Measurements from ENCODE around the gene MCRIP2. TPM values are rescaled to one million over a fixed set of nuclear protein-coding genes. Genes with fewer than 3 reads are reported as not detected.
A peak's percentile ranks its signal among the peaks of the same experiment; 100 is the strongest.

The MCRIP2 gene
- total RNA-seq, 1 donor from 2014 or later = 27.0 TPM

GRCh38 chr16:660459-661183 is 19.0 kb downstream of the MCRIP2 start:
- Histone ChIP-seq H3K36me3 (no peaks in the 10 kb centered on the region), H3K4me1 (peaks cover 18% of the 10 kb centered on the region), H3K4me3 (peak overlapping the region; percentile 29 to 36), H3K9me3 (no peaks in the 10 kb centered on the region), H3K27me3 (no peaks in the 10 kb centered on the region), H3K27ac (peak overlapping the region; percentile 75)
- intact Hi-C loops (cut with DNase I) = no loop called here
- TF ChIP-seq POLR2AphosphoS5 (IDR thresholded peaks at IDR 0.05; ENCODE audit: insufficient read depth in 1 of 2, low read depth in 1 of 2) (peak in 1 of 2 donors; percentile 61), POLR2A (IDR thresholded peaks at IDR 0.05) (no peak)
- TF ChIP-seq, protein P1, sequence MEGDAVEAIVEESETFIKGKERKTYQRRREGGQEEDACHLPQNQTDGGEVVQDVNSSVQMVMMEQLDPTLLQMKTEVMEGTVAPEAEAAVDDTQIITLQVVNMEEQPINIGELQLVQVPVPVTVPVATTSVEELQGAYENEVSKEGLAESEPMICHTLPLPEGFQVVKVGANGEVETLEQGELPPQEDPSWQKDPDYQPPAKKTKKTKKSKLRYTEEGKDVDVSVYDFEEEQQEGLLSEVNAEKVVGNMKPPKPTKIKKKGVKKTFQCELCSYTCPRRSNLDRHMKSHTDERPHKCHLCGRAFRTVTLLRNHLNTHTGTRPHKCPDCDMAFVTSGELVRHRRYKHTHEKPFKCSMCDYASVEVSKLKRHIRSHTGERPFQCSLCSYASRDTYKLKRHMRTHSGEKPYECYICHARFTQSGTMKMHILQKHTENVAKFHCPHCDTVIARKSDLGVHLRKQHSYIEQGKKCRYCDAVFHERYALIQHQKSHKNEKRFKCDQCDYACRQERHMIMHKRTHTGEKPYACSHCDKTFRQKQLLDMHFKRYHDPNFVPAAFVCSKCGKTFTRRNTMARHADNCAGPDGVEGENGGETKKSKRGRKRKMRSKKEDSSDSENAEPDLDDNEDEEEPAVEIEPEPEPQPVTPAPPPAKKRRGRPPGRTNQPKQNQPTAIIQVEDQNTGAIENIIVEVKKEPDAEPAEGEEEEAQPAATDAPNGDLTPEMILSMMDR (IDR thresholded peaks at IDR 0.05) = peak; percentile 15 to 47 (median 40)
- DNase-seq (ENCODE audit: extremely low spot score in 2 of 2) = no peak

DNA sequence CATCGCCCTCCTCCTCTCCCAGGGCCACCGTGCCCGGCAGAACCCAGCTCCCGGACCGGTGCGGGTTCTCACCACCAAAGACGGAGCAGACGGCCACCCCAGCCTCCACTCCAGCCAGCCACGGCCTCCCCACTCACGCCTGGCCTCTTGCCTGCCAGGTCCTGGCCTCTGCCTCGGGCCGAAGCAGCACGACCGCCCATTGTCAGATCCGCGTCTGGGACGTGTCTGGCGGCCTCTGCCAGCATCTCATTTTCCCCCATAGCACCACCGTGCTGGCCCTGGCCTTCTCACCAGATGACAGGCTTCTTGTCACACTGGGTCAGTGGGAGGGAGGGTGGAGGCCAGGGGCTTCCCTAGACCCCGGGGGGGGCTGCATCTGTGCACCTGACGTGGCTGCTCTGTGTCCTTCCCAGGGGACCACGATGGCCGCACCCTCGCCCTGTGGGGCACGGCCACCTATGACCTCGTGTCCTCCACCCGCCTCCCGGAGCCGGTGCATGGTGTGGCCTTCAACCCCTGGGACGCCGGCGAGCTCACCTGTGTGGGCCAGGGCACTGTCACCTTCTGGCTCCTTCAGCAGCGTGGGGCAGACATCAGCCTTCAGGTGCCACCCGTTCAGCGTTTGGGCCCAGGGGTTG is 19.7 kb downstream of the MCRIP2 start:
- intact Hi-C loops (cut with DNase I) = no loop called here
- H3K27ac ChIP-seq = peak overlapping the region; percentile 16

GRCh38 chr16:662095-662494 is 20.5 kb downstream of the MCRIP2 start:
- Histone ChIP-seq H3K4me1 (peaks cover 18% of the 10 kb centered on the region), H3K9me3 (no peaks in the 10 kb centered on the region), H3K4me3 (no peak overlapping the region), H3K27ac (no peak overlapping the region), H3K27me3 (no peaks in the 10 kb centered on the region), H3K36me3 (no peaks in the 10 kb centered on the region)
- intact Hi-C loops (cut with DNase I) = no loop called here
- no peak for TF ChIP-seq POLR2AphosphoS5 (IDR thresholded peaks at IDR 0.05; ENCODE audit: insufficient read depth in 1 of 2, low read depth in 1 of 2)
- TF ChIP-seq, protein P1 (IDR thresholded peaks at IDR 0.05) = no peak
- TF ChIP-seq POLR2A (IDR thresholded peaks at IDR 0.05) = no peak
- DNase-seq (ENCODE audit: extremely low spot score in 2 of 2) = no peak

More for the DNA sequence above, 19.7 kb downstream of the MCRIP2 start:
- peak overlapping the region; percentile 29 to 36 for H3K4me3 ChIP-seq
- no peak for DNase-seq (ENCODE audit: extremely low spot score in 2 of 2)
- H3K4me1 ChIP-seq = peaks cover 18% of the 10 kb centered on the region
- no peaks in the 10 kb centered on the region for H3K36me3 ChIP-seq
- TF ChIP-seq, protein P1 (IDR thresholded peaks at IDR 0.05) = peak in 1 of 3 experiments; percentile 3
- no peak for TF ChIP-seq POLR2AphosphoS5 (IDR thresholded peaks at IDR 0.05; ENCODE audit: insufficient read depth in 1 of 2, low read depth in 1 of 2)
- no peaks in the 10 kb centered on the region for H3K27me3 ChIP-seq
- H3K9me3 ChIP-seq = no peaks in the 10 kb centered on the region

- Histone ChIP-seq H3K4me3 (no peak overlapping the region), H3K9me3 (no peaks in the 10 kb centered on the region), H3K27ac (no peak overlapping the region), H3K27me3 (no peaks in the 10 kb centered on the region), H3K36me3 (no peaks in the 10 kb centered on the region), H3K4me1 (peaks cover 23% of the 10 kb centered on the region)
- TF ChIP-seq, protein P1 (IDR thresholded peaks at IDR 0.05) = no peak
- TF ChIP-seq POLR2AphosphoS5 (IDR thresholded peaks at IDR 0.05; ENCODE audit: insufficient read depth in 1 of 2, low read depth in 1 of 2) (no peak), POLR2A (IDR thresholded peaks at IDR 0.05) (no peak)
- DNase-seq (ENCODE audit: extremely low spot score in 2 of 2) = no peak
- intact Hi-C loops (cut with DNase I) = no loop called here
These were observed 21.0 kb downstream of the MCRIP2 start for GRCh38 chr16:662597-662996.

- no peak for DNase-seq (ENCODE audit: extremely low spot score in 2 of 2)
- H3K4me3 ChIP-seq = no peak overlapping the region
- peaks cover 25% of the 10 kb centered on the region for H3K4me1 ChIP-seq
- TF ChIP-seq, protein P1 (IDR thresholded peaks at IDR 0.05) = no peak
- no peak overlapping the region for H3K27ac ChIP-seq
- no peaks in the 10 kb centered on the region for H3K9me3 ChIP-seq
- intact Hi-C loops (cut with DNase I) = no loop called here
- peaks cover 0 to 22% of the 10 kb centered on the region in 2 donors for H3K36me3 ChIP-seq
- no peaks in the 10 kb centered on the region for H3K27me3 ChIP-seq
These were observed 24.9 kb downstream of the MCRIP2 start for GRCh38 chr16:666572-666971.
